Mucosa of descending colon (tissue), 3 donors: ENCODE measurements around the gene DNAI2. TPM values are rescaled to one million over a fixed set of nuclear protein-coding genes. Genes with fewer than 3 reads are reported as not detected.

ENCODE experiments used
- ATAC-seq: fragments of 200-7000 bp; cut with Tn5 transposase; one replicate; pipeline ENCODE4 v1.9.1; 2020; ENCODE audit warnings: mild to moderate bottlenecking, moderate library complexity
- DNase-seq, 3 donors: peaks; one replicate each; pipeline ENCODE4 v3.0.0-alpha.2; 2020
- H3K36me3 ChIP-seq: fragments of 200-600 bp; one replicate; pipeline ENCODE4 v1.8.0; 2021; ENCODE audit warnings: low read depth, mild to moderate bottlenecking
- H3K4me1 ChIP-seq: fragments of 200-600 bp; one replicate; pipeline ENCODE4 v1.8.0; 2021; ENCODE audit warnings: low read depth, mild to moderate bottlenecking
- H3K4me3 ChIP-seq: fragments of 200-600 bp; one replicate; pipeline ENCODE4 v1.8.0; 2021; ENCODE audit warnings: mild to moderate bottlenecking
- H3K9me3 ChIP-seq: fragments of 200-600 bp; one replicate; pipeline ENCODE4 v1.8.0; 2021; ENCODE audit warnings: mild to moderate bottlenecking
- intact Hi-C, 2 donors: fragments of 100-400 bp; cut with DNase I in 1 of 2; cut with micrococcal nuclease in 1 of 2; formaldehyde crosslinking; loops; one replicate each; pipeline versions ENCODE4 v1.11.0 to v1.11.1; 2022; cut with DNase I, micrococcal nuclease
- total RNA-seq, 3 donors: library from RNA; stranded (reverse); fragmentation: NEBNext Ultra II Directional in 2 of 3; extraction: Animal tissue kit (Norgen Biotek cat#: 25700) in 2 of 3; gene quantifications; one replicate each; pipeline versions ENCODE4 v1.2.1 to v1.2.4, GENCODE V29; 2021 to 2023
- TF ChIP-seq, protein P1 (sequence below): fragments of 200-600 bp; IDR thresholded peaks from one replicate; pipeline ENCODE4 v1.8.0; 2022; ENCODE audit warnings: antibody characterized with exemption, mild to moderate bottlenecking
- donor health status: DM: no; HTN: no; CAD: no; lungs with moderate emphysema.
- donor health status: DM: no; HTN: no; CAD: no.
- donor health status: DM: no; HTN: yes; CAD: no.

The DNAI2 gene
- total RNA-seq, 3 donors from 2014 or later, result not detected

DNA sequence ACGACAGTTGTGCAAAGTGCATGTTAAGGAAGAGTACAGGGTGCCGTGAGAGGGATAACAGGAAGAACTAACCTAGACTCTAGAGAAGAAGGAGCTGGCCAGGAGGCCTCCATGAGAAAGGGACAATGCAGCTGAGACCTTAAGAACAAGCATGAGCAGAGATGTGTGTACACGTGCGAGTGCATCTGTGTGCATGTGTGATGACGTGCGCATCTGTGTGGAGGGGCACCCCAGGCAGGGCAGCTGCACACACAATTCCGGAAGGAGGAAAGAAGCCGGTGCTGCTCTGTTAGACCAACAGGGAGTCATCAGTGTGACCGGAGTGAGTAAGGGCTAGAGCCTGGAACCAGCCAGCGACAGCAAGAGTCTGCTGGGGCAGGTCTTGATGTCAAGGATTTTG is 44.4 kb downstream of the DNAI2 start:
- ATAC-seq (no peak), DNase-seq (no peak)
- TF ChIP-seq, protein P1, sequence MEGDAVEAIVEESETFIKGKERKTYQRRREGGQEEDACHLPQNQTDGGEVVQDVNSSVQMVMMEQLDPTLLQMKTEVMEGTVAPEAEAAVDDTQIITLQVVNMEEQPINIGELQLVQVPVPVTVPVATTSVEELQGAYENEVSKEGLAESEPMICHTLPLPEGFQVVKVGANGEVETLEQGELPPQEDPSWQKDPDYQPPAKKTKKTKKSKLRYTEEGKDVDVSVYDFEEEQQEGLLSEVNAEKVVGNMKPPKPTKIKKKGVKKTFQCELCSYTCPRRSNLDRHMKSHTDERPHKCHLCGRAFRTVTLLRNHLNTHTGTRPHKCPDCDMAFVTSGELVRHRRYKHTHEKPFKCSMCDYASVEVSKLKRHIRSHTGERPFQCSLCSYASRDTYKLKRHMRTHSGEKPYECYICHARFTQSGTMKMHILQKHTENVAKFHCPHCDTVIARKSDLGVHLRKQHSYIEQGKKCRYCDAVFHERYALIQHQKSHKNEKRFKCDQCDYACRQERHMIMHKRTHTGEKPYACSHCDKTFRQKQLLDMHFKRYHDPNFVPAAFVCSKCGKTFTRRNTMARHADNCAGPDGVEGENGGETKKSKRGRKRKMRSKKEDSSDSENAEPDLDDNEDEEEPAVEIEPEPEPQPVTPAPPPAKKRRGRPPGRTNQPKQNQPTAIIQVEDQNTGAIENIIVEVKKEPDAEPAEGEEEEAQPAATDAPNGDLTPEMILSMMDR, result no peak
- no peaks in the 10 kb centered on the region for H3K4me1 ChIP-seq
- no peaks in the 10 kb centered on the region for H3K9me3 ChIP-seq
- no peaks in the 10 kb centered on the region for H3K36me3 ChIP-seq
- intact Hi-C loops, result no loop called here
- H3K4me3 ChIP-seq, result no peak overlapping the region

DNA sequence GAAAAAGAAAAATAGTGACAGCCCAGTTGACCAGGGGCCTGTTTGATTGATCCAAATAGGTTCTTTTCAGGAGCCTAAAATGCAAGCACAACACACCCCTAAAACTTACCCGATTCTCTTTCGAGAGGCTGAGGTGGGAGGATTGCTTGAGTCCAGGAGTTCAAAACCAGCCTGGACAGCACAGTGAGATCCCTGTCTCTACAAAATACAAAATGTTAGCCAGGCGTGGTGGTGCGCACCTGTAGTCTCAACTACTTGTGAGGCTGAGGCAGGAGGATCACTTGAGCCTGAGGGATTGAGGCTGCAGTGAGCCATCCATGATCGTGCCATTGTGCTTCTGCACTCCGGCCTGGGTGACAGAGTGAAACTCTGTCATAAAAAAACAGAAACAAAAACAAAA is 50.5 kb downstream of the DNAI2 start:
- intact Hi-C loops, result no loop called here
- Histone ChIP-seq H3K4me1 (peaks cover 11% of the 10 kb centered on the region), H3K4me3 (no peak overlapping the region), H3K9me3 (no peaks in the 10 kb centered on the region), H3K36me3 (no peaks in the 10 kb centered on the region)
- TF ChIP-seq, protein P1, result no peak
- ATAC-seq (no peak), DNase-seq (no peak)

DNA sequence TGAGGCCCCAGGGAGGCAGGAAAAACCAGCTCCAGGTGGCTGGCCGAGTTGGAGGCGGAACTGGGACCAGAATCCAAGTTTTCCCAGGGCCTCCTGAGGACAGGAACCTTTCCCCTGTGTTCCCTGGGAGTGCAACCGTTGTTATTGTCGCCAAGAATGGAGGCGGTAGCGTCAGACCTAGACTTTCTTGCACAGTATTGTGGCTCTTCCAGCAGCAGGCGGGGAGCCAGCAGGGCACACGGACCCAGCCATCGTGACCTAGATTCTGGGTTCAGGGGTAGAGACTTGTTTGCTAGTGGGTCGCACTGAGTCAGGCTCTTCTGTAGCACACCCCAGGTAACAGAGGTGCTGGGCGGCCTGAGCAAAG is 51.3 kb downstream of the DNAI2 start:
- no peak for DNase-seq
- H3K9me3 ChIP-seq, result no peaks in the 10 kb centered on the region
- H3K36me3 ChIP-seq, result no peaks in the 10 kb centered on the region
- TF ChIP-seq, protein P1, result no peak
- intact Hi-C loops, result no loop called here
- no peak overlapping the region for H3K4me3 ChIP-seq
- peak; percentile 11 for ATAC-seq
- H3K4me1 ChIP-seq, result peaks cover 11% of the 10 kb centered on the region

DNA sequence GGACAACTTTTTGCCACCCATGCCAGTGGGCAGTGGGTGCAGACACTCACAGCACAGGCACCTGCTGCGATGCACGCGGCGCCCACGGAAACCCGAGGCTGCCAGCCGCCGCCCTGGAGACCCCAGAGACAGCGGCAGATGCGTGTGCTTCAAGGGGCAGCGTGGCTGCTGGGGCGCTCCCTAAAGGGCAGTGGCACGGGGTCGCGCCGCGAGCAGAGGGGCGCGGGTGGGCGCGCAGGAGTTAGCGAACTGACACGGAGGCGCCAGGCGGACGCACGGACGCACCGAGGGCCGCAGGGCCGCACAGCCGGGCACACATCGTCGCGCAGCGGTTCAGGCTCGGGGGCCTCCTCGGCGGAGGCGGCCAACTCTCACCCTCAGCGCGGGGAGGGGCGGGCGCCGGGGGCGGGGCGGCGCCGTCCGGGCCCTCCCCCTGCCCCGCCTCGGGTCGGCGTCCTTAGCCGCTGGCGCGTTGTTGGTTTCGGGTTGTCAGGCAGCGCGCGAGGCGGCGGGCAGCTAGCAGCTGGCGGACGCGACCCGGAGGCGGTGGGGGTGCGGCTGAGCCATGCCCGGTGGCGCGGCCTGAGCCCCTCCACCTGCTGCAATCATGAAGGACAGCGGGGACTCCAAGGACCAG is 51.8 kb downstream of the DNAI2 start, which contains the start of gene KIF19:
Gene KIF19 (plus strand): TSS at position 484 of the 637 bp plus-strand sequence. CDS start 124 bp downstream, at position 608.
- Histone ChIP-seq H3K36me3 (no peaks in the 10 kb centered on the region), H3K4me1 (peaks cover 11% of the 10 kb centered on the region), H3K4me3 (no peak within 1 kb of the TSS), H3K9me3 (no peaks in the 10 kb centered on the region)
- ATAC-seq (peak; percentile 85), DNase-seq (peak in 2 of 3 donors; percentile 51 to 69)
- TF ChIP-seq, protein P1, result no peak
- intact Hi-C loops, result no loop called here

DNA sequence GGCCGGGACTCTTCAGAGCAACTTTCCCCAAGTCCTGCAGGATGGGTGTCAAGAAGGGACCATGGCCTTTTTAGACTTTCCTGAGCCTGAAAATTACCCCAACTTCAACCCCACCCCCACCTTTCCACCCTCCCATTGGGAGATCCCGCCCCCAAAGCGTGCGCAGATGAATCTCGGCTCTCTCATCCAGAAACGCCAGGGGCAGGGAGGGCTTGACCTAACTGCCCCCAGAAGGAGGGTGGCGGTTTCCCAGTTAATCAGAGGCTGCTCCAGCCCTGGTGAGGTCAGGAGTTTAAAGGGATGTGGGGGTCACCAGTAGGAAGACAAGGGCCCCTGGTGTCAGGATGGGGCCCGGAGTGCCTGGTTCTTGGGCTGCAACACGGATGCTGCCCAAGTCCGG is 52.5 kb downstream of the DNAI2 start:
- intact Hi-C loops, result no loop called here
- Histone ChIP-seq H3K4me1 (peaks cover 11% of the 10 kb centered on the region), H3K9me3 (no peaks in the 10 kb centered on the region), H3K36me3 (no peaks in the 10 kb centered on the region), H3K4me3 (no peak overlapping the region)
- DNase-seq (no peak), ATAC-seq (no peak)
- TF ChIP-seq, protein P1, result no peak

DNA sequence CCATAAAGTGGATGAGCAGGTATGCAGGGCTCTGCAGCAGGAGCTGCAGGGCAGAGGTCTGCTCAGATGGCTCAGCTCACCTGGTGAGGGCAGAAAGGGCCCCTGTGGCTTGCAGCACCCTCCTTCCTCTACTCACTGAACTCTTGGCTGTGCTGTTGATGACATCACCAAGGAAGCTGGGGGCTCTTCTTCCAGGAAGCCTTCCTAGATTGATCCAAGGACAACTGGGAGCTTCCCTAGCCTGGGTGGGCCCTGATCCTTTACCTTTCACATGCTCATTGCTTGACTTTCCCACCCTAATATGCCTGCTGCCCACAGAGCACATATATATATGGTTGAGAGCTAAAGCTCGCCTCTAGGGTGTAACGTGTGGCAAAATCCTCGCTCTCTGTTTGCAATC is 54.5 kb downstream of the DNAI2 start:
- TF ChIP-seq, protein P1, result no peak
- Histone ChIP-seq H3K36me3 (no peaks in the 10 kb centered on the region), H3K4me3 (no peak overlapping the region), H3K9me3 (no peaks in the 10 kb centered on the region), H3K4me1 (peaks cover 11% of the 10 kb centered on the region)
- intact Hi-C loops, result no loop called here
- DNase-seq (no peak), ATAC-seq (no peak)
